Measurements from ENCODE around the gene G6PC1. TPM values are rescaled to one million over a fixed set of nuclear protein-coding genes. Genes with fewer than 3 reads are reported as not detected.
"Not testable (repeated sequence)": the region's sequence is repeated elsewhere in the genome, so short reads cannot be mapped to it uniquely, and the experiment has no call there.

G6PC1 gene
- total RNA-seq, 1 experiment from 2014 or later = not detected

DNA sequence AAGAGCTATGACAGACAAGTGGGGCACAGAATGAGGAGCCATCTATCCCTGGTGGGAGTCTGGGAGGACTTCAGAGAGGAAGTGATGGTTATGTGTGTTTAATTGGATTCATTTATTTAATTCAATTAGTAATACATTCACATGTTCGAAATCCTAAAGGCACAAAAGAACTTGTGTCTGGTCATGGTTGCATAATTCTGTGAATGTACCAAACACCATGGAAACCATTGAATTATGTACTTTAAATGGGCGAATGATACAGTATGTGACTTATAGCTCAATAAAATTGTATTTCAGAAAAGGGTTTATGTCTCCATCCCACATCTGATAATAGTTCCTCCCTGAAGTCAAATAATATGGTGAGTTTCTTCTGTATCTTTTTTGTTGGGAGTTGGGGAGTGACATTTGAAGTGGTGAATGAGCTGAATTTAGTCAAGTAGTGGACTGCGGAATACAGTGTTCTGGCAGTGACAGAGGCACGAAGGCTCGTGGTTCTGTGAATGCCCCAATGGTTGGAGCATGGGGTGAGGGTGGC, 19.8 kb upstream of the G6PC1 start (continued):
- TF ChIP-seq, protein P1, sequence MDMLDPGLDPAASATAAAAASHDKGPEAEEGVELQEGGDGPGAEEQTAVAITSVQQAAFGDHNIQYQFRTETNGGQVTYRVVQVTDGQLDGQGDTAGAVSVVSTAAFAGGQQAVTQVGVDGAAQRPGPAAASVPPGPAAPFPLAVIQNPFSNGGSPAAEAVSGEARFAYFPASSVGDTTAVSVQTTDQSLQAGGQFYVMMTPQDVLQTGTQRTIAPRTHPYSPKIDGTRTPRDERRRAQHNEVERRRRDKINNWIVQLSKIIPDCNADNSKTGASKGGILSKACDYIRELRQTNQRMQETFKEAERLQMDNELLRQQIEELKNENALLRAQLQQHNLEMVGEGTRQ (CRISPR knock-in tag; IDR thresholded peaks at IDR 0.05) = no peak
- TF ChIP-seq ELF4 (CRISPR knock-in tag; IDR thresholded peaks at IDR 0.05; ENCODE audit: low read depth) = no peak
- TF ChIP-seq, protein P2, sequence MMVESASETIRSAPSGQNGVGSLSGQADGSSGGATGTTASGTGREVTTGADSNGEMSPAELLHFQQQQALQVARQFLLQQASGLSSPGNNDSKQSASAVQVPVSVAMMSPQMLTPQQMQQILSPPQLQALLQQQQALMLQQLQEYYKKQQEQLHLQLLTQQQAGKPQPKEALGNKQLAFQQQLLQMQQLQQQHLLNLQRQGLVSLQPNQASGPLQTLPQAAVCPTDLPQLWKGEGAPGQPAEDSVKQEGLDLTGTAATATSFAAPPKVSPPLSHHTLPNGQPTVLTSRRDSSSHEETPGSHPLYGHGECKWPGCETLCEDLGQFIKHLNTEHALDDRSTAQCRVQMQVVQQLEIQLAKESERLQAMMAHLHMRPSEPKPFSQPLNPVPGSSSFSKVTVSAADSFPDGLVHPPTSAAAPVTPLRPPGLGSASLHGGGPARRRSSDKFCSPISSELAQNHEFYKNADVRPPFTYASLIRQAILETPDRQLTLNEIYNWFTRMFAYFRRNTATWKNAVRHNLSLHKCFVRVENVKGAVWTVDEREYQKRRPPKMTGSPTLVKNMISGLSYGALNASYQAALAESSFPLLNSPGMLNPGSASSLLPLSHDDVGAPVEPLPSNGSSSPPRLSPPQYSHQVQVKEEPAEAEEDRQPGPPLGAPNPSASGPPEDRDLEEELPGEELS (CRISPR knock-in tag; IDR thresholded peaks at IDR 0.05) = no peak
- TF ChIP-seq, protein P3, sequence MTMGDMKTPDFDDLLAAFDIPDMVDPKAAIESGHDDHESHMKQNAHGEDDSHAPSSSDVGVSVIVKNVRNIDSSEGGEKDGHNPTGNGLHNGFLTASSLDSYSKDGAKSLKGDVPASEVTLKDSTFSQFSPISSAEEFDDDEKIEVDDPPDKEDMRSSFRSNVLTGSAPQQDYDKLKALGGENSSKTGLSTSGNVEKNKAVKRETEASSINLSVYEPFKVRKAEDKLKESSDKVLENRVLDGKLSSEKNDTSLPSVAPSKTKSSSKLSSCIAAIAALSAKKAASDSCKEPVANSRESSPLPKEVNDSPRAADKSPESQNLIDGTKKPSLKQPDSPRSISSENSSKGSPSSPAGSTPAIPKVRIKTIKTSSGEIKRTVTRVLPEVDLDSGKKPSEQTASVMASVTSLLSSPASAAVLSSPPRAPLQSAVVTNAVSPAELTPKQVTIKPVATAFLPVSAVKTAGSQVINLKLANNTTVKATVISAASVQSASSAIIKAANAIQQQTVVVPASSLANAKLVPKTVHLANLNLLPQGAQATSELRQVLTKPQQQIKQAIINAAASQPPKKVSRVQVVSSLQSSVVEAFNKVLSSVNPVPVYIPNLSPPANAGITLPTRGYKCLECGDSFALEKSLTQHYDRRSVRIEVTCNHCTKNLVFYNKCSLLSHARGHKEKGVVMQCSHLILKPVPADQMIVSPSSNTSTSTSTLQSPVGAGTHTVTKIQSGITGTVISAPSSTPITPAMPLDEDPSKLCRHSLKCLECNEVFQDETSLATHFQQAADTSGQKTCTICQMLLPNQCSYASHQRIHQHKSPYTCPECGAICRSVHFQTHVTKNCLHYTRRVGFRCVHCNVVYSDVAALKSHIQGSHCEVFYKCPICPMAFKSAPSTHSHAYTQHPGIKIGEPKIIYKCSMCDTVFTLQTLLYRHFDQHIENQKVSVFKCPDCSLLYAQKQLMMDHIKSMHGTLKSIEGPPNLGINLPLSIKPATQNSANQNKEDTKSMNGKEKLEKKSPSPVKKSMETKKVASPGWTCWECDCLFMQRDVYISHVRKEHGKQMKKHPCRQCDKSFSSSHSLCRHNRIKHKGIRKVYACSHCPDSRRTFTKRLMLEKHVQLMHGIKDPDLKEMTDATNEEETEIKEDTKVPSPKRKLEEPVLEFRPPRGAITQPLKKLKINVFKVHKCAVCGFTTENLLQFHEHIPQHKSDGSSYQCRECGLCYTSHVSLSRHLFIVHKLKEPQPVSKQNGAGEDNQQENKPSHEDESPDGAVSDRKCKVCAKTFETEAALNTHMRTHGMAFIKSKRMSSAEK (CRISPR knock-in tag; IDR thresholded peaks at IDR 0.05; ENCODE audit: borderline replicate concordance) = no peak

DNA sequence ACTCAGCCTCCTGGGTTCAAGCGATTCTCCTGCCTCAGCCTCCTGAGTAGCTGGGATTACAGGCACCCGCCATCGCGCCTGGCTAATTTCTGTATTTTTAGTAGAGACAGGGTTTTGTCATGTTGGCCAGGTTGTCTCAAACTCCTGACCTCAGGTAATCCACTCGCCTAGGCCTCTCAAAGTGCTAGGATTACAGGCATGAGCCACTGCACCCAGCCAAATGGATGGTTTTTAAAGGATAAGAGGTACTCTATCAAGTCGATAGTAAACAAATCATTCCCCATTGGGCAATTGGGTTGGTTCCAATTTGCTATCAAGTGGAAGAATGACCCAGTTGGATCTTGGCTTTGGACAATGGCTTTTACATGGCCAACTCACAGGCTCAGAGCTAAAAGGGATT, 18.9 kb upstream of the G6PC1 start:
- peaks cover 30% of the 10 kb centered on the region for H3K27me3 Mint-ChIP-seq (ENCODE audit: low read depth)
- H3K9me3 Mint-ChIP-seq; H3K36me3 Mint-ChIP-seq; ATAC-seq; H3K4me3 Mint-ChIP-seq; POLR2A ChIA-PET; DNase-seq (ENCODE audit: low spot score); H3K27ac Mint-ChIP-seq: not testable (repeated sequence)
- peaks cover 26% of the 10 kb centered on the region for H3K4me1 Mint-ChIP-seq
- CTCF ChIA-PET = interaction anchor here (1.0 to 2.8 kb wide), 3 partner anchors 47 to 116 kb away, joined by 3 to 9 read pairs (median 6); partner anchors contain the start of genes BECN1 and RPL27

DNA sequence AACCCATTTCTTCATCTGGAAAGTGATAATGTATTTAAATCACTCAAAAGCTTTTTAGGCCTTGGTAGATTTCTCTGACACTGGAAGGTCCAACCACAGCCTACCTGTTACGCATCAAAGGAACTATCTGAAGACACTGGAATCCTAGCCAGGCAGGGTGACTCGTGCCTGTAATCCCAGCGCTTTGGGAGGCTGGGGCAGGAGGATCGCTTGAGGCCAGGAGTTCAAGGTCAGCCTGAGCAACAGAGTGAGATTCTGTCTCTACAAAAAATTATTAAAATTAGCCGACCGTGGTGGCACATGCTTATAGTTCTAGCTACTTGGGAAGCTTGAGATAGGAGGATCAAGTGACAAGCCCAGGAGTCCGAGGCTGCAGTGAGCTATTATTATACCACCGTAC, 18.4 kb upstream of the G6PC1 start:
- H3K36me3 Mint-ChIP-seq = no peaks in the 10 kb centered on the region
- TF ChIP-seq JUN (CRISPR knock-in tag; IDR thresholded peaks at IDR 0.05) (no peak), ZBTB21 (CRISPR knock-in tag; IDR thresholded peaks at IDR 0.05; ENCODE audit: borderline replicate concordance) (no peak), PRRX2 (CRISPR knock-in tag; IDR thresholded peaks at IDR 0.05) (no peak), NFATC4 (CRISPR knock-in tag; IDR thresholded peaks at IDR 0.05) (no peak)
- TF ChIP-seq, protein P4, sequence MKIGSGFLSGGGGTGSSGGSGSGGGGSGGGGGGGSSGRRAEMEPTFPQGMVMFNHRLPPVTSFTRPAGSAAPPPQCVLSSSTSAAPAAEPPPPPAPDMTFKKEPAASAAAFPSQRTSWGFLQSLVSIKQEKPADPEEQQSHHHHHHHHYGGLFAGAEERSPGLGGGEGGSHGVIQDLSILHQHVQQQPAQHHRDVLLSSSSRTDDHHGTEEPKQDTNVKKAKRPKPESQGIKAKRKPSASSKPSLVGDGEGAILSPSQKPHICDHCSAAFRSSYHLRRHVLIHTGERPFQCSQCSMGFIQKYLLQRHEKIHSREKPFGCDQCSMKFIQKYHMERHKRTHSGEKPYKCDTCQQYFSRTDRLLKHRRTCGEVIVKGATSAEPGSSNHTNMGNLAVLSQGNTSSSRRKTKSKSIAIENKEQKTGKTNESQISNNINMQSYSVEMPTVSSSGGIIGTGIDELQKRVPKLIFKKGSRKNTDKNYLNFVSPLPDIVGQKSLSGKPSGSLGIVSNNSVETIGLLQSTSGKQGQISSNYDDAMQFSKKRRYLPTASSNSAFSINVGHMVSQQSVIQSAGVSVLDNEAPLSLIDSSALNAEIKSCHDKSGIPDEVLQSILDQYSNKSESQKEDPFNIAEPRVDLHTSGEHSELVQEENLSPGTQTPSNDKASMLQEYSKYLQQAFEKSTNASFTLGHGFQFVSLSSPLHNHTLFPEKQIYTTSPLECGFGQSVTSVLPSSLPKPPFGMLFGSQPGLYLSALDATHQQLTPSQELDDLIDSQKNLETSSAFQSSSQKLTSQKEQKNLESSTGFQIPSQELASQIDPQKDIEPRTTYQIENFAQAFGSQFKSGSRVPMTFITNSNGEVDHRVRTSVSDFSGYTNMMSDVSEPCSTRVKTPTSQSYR (CRISPR knock-in tag; IDR thresholded peaks at IDR 0.05) = no peak
- TF ChIP-seq, protein P5, sequence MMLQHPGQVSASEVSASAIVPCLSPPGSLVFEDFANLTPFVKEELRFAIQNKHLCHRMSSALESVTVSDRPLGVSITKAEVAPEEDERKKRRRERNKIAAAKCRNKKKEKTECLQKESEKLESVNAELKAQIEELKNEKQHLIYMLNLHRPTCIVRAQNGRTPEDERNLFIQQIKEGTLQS (CRISPR knock-in tag; conservative IDR thresholded peaks at IDR 0.05) = no peak
- no peaks in the 10 kb centered on the region for H3K9me3 Mint-ChIP-seq
- H3K4me3 Mint-ChIP-seq = no peak overlapping the region
- POLR2A ChIA-PET = no interaction called here
- ATAC-seq = no peak
- peaks cover 26% of the 10 kb centered on the region for H3K4me1 Mint-ChIP-seq
- peaks cover 25% of the 10 kb centered on the region for H3K27me3 Mint-ChIP-seq (ENCODE audit: low read depth)
- DNase-seq (ENCODE audit: low spot score) = no peak
- no peak overlapping the region for H3K27ac Mint-ChIP-seq
- CTCF ChIA-PET = interaction anchor here (1.0 to 2.8 kb wide), 3 partner anchors 47 to 116 kb away, joined by 3 to 9 read pairs (median 6); partner anchors contain the start of genes BECN1 and RPL27
